Posterior vena cava (tissue), 2 donors: ENCODE measurements around the gene NINJ2. TPM values are rescaled to one million over a fixed set of nuclear protein-coding genes. Genes with fewer than 3 reads are reported as not detected.

Experiments used
- DNase-seq: peaks from one replicate; pipeline ENCODE4 v3.0.0-alpha.2; 2020; ENCODE audit warnings: low spot score
- intact Hi-C, 2 donors: fragments of 100-400 bp; cut with DNase I; formaldehyde crosslinking; loops; one replicate each; pipeline versions ENCODE4 v1.14.1 to v1.14.2; 2022 to 2023
- total RNA-seq, 2 donors: library from RNA; stranded (reverse); fragmentation: NEBNext Ultra II Directional; extraction: Animal tissue kit (Norgen Biotek cat#: 25700); gene quantifications; one replicate each; pipeline ENCODE4 v1.2.1, GENCODE V29; 2021
- donor health status: DM: yes; HTN: yes; CAD: no.
- donor health status: DM: yes; HTN: yes; CAD: no.

NINJ2 gene
- total RNA-seq, 2 donors from 2014 or later, result 4.6 to 5.6 TPM

DNA sequence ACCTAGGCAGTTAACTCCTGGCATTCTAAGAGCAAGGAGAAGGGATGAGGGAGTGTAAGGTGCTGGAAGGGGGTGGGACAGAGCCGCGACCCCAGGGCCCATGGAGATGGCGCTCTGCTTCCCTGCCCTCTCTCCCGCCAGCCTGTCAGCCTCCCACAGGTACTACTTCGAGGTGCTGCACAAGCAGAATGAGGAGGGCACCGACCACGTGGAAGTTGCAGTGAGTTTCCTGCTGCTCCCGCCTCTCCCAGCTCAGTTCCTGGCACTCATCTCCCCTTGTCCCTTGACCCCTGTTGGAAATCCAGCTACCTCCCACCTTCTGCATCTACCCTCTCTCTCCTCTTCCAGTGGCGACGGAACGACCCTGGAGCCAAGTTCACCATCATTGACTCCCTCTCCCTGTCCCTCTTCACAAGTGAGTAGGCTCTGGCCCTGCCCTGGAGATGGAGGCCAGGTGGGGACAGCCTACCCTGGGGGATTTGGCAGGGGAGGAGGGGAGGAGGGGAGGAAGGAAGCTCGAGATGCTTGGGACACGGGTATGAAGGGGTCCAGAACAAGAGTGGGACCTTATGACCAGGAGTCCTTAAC is 115.3 kb downstream of the NINJ2 start:
- DNase-seq, result no peak
- intact Hi-C loops, result loop anchor here (5.0 kb wide), 2 partner anchors 91 to 96 kb away; partner anchors contain the start of gene B4GALNT3 (in 1 of the 2)

DNA sequence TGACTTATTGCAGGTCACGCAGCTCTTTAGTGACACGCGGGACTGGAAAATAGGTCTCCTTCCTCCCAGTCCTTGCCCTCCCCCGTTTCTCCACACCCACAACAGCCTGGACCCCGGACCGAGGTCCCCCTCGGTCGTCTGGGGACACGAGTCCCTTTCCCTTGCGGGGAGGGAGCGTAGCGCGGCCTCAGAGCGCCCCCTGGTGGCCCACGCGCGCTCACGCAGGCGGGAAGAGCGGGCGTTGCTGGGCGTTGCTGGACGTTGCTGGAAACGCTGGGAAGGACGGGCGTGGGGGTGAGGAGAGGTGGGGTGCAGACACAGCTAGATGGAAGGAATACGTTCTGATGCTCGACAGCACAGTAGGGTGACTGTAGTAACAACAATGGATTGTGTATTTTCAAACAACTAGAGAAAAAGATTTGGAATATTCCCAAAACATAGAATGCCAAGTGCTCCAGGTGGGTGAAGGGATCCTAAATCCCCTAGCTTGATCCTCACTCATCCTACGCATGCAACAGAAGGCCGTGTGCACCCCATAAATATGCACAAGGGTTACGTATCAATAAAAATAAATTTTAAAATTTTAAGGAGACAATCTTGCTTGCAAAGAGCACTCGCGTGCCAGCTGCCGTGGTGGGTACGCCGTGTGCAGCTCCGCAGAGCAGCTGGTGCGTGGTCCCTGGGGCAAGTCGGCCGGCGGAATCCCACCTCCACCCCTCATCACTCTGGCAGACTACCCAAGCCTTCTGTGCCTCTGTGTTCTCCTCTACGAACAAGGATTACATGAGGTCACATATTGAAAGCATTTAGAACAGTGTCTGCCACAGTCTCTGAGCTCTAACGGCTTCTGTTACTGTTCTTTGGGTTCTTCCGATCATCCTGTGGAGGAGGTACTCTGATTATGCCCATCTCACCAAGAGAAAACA is 116.1 kb downstream of the NINJ2 start:
- DNase-seq, result peak; percentile 91
- intact Hi-C loops, result loop anchor here (5.0 kb wide), 2 partner anchors 90 to 95 kb away; partner anchors contain the start of gene B4GALNT3 (in 1 of the 2)

DNA sequence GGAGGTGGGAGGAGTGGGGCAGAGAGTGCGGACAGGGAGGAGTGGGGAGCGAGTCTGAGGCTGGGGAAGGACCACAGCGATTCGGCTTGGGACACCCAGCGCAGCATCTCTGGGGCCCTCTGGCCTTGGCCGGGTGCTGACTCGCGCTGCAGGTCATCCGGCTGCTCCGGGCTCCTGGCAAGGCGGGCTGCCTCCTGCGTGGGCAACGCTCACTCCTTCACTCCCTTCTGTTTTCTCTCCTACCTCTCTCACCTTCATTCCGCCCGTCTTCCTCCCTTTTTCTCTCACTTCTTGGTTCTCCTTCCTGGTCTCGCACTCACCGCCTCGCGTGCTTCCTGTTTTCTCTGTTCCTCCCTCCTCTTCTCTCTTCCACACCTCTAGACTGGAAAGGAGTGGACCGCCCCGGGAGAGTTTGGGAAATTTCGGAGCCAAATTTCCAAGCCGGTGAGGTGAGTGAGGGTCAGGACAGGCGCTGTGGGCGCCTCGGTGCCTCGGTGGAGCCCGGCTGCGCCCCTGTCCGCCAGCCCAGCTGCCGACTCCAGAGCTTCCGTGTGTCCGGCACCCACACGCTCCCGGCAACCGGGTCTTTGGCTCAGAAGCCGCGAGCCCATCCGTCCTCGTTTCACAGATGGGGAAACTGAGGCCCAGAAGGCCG is 116.9 kb downstream of the NINJ2 start:
- no peak for DNase-seq
- intact Hi-C loops, result loop anchor here (5.0 kb wide), 2 partner anchors 89 to 94 kb away; partner anchors contain the start of gene B4GALNT3 (in 1 of the 2)

DNA sequence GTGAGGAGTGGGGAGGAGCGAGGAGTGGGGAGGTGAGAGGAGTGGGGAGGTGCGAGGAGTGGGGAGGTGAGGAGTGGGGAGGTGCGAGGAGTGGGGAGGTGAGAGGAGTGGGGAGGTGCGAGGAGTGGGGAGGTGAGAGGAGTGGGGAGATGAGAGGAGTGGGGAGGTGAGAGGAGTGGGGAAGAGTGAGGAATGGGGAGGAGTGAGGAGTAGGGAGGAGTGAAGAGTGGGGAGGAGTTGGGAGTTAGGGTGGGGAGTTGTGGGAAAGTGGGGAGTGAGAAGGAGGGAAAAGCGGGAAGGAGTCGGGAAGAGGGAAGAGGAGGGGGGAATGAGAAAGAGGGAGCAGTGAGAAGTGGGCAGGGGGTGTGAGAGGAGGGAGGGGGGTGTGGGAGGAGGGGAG is 117.4 kb downstream of the NINJ2 start:
- intact Hi-C loops, result loop anchor here (5.0 kb wide), 2 partner anchors 89 to 94 kb away; partner anchors contain the start of gene B4GALNT3 (in 1 of the 2)
- DNase-seq, result no peak

DNA sequence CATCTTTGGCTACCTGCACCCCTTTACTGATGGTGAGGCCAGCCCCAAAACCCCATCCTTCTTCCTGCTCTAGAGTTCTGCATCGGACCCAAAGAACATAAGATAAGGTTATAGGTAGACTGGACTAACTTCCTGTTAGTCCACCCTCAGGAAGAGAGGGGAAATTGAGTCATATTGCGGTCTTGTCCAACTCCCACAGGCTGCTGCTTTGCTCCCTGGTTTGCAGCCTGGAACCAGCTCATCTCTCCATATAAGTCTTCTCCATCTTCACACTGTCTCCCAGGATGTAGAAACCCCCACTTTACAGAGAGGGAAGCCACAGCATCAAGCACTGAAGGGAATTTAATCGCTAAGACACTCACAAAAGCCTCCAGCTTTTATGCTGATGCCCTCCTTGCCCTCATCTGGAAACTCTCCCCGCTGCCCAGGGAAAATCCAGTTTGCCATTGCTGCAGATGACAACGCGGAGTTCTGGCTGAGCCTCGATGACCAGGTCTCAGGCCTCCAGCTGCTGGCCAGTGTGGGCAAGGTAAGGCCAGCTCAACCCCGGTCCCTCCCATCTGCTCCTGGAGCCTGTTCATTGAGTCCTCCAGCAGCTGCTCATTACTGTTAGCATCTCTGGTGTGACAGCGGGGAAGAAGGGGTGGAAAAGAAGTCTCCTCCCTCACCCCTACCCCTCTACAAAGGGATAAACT is 118.2 kb downstream of the NINJ2 start:
- DNase-seq, result no peak
- intact Hi-C loops, result loop anchor here (5.0 kb wide), 2 partner anchors 88 to 93 kb away; partner anchors contain the start of gene B4GALNT3 (in 1 of the 2)

DNA sequence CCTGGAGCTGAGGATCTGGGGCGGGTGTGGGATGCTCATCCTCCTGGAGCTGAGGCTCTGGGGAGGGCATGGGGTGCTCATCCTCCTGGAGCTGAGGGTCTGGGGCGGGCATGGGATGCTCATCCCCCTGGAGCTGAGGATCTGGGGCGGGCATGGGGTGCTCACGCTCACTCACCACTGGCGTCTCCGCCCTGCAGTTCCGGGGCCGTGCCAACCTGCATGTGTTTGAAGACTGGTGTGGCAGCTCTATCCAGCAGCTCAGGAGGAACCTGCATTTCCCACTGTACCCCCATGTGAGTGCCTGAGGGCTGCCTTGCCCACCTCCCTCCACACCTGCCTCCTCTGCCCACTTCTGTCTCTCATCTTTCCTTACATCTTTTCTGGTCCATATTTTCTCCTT is 119.1 kb downstream of the NINJ2 start:
- intact Hi-C loops, result no loop called here
- no peak for DNase-seq

DNA sequence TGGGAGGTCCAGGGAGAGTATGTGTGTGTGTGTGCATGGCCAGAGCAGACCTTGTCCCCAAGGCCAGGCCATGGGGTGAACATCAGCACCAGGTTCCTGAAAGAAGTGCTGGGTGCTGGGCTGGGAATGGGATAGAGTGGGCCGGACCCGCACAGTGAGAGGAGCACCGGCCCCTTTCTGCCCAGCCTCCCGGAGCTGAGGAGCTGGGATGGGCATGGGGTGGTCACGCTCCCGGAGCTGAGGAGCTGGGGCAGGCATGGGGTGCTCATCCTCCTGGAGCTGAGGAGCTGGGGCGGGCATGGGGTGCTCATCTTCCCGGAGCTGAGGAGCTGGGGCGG is 120.2 kb downstream of the NINJ2 start:
- intact Hi-C loops, result no loop called here
- no peak for DNase-seq

DNA sequence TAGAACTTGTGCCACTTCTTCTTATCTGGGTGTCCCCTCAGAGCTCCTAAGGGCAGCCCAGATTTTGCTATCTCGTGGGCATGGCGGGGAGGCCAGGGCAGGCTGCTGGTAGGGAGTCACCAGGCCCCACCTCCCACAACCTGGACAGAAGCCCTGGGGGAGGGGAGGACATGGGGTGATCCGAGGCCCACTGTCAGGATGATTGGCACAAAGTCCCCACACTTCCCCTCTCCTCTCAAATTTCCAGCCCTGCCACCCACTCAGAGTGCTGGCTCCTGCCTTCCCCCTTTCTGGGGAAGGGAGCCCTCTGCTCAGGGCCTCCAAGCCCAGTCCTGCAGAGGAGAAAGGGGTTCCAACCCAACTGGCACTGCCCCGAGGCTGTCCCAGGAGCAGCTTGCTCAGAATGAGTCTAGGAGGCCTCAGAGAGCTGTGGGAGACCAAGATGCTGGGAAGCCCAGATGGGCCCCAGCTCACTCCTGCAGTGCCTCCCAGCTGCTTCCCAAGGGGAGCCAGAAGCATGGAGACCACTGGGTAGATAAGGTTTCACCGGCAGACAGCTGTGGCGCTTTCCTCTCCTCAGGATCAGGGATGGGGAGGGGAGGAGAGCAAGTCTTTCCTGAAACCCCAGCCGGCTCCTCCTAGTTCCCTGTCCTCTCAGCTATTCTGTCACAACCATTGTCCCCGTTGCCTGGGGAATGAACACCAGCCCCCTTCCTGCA is 120.7 kb downstream of the NINJ2 start:
- intact Hi-C loops, result no loop called here
- no peak for DNase-seq

DNA sequence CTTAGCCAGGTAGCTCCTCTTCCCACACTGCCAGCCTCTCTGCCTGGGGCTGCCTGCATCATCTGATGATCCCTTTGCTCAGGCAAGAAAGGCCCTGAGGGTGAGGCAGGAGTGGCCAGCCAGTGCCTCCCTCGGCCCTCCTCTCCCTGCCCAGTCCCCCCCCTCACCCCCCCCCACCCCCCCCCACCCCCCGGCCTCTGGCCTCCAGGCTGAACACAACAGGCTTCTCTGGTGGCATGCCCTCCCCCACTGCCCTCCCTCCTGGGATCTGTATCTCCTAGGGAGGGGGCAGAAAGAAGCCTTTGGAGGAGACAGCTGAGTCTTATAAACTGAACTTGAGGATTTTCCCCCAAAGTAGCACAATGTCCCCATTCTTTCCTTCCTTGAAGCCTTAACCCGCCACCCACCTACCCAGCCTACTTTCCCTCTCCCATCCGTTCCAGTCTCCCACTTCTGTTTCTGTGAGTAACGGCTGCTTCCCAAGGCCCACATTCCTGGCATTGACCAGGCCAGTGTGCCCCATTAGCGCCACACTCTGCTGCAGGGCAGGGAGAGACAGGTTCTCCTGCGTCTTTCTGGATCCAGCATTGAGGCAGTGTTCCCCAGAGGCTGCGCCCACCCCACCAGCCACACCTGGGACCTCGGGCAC is 121.4 kb downstream of the NINJ2 start:
- intact Hi-C loops, result no loop called here
- no peak for DNase-seq

DNA sequence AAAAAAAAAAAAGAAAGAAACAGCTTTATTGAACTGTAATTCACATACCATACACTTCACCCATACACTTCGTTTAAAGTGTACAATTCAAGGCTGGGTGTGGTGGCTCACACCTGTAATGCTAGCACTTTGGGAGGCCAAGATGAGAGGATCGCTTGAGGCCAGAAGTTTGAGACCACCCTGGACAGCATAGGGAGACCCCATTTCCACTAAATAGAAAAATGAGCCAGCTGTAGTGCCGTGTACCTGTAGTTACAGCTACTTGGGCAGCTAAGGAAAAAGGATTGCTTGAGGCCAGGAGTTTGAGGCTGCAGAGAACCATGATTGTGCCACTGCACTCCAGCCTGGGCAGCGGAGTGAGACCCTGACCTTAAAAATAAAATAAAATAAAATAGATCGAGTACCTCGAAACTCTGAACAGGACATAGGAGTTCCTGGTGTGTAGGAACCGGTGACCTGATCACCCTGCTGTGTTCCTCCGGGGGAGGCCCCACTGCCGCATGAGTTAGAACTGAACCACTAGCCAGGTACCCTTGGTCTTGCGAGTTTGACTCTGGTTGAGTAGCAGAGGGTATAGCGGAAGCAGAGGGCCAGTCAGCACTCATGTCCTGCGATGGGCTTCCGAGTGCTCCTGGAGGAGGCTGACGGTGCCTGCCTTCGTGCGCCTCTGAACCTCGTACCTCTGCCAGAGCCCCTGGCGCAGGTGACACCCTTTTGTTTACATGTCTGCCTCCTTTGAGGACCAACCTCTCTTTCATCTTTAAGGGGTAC is 123.5 kb downstream of the NINJ2 start:
- DNase-seq, result no peak
- intact Hi-C loops, result no loop called here

DNA sequence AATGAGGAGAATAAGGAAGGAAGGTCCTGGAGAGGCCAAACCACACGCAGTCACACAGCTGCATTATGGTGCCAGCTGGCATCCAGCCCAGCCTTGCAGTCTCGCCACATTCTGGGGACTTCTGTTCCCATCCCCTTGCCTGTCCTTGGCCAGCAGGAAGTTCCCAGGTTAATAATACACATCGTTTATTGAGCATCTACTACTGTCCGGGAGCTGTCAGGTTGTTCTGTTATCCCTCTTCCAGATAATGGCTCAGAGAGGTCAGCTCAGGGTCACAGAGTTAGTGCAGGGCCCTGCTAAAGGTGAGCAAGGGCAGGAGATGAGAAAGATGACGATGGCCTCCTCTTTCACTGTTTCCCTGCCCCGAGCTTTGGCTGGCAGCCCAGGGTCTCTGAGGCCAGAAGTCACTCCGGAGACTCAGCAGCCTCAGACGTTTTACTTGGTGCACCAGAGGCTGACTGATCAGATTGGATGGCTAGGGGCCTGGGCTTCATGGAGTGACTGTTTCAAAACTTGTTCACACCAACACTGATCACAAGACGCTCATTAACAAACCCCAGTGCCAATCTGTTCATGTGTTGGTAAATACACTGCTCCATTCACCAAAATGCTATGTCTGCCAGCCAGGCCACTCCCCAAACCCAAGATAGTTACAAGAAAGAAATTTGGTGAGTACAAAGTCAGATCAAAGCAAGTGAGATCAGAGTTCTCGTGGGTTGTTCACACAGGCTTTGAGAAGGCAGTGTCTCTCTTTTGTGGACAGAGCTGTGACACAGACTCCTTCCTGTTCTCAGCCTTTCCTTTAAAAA is 124.3 kb downstream of the NINJ2 start:
- peak; percentile 89 for DNase-seq
- intact Hi-C loops, result no loop called here

DNA sequence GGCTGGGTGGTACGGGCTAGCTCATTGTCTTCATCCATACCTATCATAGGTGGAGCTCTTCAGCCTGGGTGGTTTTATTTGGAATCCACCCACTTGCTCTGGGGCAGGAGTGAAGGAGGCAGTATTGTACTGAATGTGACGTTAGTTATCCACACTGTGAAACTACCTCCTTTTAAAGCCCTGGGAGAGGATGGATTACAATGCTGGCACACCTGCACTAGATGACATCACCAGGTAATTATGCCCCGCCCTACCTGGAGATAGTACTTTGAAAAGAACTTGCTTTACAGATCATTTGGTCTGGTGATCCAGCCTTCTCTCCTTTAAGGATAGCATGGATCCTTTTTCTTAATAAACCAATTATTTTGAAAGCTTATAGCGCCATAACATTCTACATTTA is 125.5 kb downstream of the NINJ2 start:
- no peak for DNase-seq
- intact Hi-C loops, result no loop called here

DNA sequence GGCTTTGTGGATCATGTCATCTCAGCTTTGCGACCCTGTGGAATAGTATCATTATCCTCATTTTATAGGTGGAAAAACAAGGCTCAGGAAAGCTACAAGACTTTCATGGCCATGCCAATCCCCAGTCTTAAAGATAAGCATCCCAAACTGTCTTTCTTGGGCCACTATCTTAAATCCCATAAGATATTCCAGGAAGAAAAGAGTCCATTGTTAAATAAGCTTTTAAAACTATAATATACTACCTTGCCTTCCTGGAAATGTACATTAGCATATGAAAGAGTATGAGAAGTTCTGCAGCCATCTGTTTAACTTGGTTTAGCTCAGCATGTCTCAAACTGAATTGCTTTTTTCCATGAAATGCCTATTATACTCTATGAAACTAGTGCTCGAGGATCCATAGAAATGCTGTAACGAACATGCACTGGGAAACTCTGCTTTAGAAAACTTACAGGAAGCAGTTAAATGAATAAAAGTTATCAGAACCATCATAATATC is 126.4 kb downstream of the NINJ2 start:
- DNase-seq, result no peak
- intact Hi-C loops, result no loop called here

DNA sequence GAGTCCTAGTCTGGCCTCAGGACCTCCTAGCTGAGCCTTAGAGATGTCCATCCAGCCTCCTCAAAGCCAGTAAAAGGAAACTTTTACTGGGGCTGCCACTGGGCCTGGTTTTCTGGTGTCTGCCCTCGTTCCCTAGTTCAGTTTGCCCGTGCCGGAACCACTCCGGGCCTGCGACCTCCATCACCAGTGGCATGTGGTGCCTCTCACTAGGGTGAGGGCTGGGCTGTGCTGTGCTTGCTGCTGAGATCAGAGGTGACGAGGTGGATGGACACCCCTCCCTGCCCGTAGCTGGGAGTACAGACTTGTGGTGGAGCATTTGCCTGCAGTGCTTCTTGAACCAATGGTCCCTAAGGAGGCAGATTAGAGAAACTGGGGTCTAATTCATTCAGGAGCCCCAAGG is 127.8 kb downstream of the NINJ2 start:
- intact Hi-C loops, result no loop called here
- no peak for DNase-seq

DNA sequence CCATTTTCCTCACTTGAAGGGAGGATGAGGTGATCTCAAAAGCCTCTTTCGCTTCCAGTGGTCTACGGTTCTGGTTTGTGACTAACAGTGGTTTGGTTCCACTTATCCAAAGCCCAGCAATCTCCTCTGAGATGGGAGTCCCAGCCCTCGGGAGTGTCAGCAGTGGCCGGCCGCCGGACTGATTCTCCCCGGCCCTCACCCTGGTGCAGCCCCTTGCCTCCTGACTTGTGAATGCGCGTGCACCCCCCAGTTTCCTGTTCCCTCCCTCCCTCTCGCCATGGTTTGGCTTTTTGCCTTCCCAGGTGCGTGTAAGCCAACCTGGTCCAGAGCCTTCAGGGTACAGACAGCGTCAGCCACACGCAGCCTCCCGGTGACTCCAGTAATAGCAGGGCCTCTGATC is 129.0 kb downstream of the NINJ2 start:
- DNase-seq, result no peak
- intact Hi-C loops, result no loop called here

DNA sequence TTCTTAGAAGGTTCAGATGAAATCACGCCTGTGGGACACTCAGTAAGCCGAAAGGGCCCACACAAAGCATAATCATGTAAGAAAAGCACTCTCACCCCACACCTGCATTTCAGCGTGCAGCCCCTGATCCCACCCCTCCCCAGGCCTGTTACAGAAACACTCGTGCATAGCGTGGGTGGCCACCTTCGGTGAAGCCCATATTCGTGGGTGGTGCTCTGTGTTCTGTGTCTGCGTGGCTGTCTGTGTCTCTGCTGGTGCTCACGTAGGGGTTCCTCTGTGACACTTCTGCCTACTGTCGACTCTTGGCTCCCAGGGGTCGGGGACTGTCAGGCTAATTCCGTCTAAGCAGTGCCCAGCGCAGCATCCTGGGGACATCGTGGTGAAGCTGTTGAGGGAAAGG is 129.5 kb downstream of the NINJ2 start:
- intact Hi-C loops, result no loop called here
- no peak for DNase-seq
